ENCODE data around the gene AHSG.

DNA sequence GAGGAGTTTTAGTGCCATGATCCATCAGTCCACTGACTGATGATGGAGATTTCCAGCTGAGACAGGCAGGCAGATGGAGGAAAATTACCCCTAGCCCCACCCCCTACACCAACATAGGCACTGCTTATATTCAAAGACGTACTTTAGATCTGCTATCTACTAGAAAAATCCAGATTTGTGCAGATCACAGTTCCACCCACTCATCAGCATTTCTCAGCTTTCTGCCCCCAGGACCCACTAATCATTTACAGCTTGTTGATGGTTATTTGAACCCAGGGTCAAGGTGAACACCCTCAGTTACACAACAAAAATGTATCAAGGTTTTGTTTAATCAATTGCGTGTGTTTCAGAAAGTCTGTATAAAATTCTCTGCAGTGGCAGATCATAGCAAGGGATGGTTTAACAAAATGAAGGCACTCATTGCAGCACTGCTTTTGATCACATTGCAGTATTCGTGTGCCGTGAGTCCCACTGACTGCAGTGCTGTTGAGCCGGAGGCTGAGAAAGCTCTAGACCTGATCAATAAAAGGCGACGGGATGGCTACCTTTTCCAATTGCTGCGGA lies 52.8 kb downstream of the AHSG start, which contains the start of gene HRG:
- TF ChIP-seq, protein P1, sequence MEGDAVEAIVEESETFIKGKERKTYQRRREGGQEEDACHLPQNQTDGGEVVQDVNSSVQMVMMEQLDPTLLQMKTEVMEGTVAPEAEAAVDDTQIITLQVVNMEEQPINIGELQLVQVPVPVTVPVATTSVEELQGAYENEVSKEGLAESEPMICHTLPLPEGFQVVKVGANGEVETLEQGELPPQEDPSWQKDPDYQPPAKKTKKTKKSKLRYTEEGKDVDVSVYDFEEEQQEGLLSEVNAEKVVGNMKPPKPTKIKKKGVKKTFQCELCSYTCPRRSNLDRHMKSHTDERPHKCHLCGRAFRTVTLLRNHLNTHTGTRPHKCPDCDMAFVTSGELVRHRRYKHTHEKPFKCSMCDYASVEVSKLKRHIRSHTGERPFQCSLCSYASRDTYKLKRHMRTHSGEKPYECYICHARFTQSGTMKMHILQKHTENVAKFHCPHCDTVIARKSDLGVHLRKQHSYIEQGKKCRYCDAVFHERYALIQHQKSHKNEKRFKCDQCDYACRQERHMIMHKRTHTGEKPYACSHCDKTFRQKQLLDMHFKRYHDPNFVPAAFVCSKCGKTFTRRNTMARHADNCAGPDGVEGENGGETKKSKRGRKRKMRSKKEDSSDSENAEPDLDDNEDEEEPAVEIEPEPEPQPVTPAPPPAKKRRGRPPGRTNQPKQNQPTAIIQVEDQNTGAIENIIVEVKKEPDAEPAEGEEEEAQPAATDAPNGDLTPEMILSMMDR (IDR thresholded peaks at IDR 0.05), result no peak
- TF ChIP-seq POLR2A (IDR thresholded peaks at IDR 0.05), result no peak
